ENCODE data around the gene KRT82.
A peak's percentile ranks its signal among the peaks of the same experiment; 100 is the strongest.
"Not testable (repeated sequence)": the region's sequence is repeated elsewhere in the genome, so short reads cannot be mapped to it uniquely, and the experiment has no call there.

KRT82 gene

GRCh38 chr12:52346593-52346992, 59.5 kb downstream of the KRT82 start:
- no peak for DNase-seq (ENCODE audit: low spot score)
- CTCF ChIA-PET = interaction anchor here (0.9 kb wide), 1 partner anchor 67 kb away, joined by 3 read pairs; no protein-coding TSS in a partner anchor
- POLR2A ChIA-PET (ENCODE audit: low non-redundant PET) = no interaction called here
- H3K27ac ChIP-seq = no peak overlapping the region
- TF ChIP-seq CTCF (conservative IDR thresholded peaks at IDR 0.05; ENCODE audit: low read depth) = no peak

- H3K27ac ChIP-seq = peak overlapping the region; percentile 12; the same call in 1 of the 2 replicates
- POLR2A ChIA-PET (ENCODE audit: low non-redundant PET); DNase-seq (ENCODE audit: low spot score): not testable (repeated sequence)
- CTCF ChIA-PET = interaction anchor here (0.6 to 1.3 kb wide), 4 partner anchors 18 to 940 kb away, joined by 3 to 6 read pairs (median 4); no protein-coding TSS in a partner anchor
Observed at GRCh38 chr12:52345041-52345440, 61.1 kb downstream of the KRT82 start.

GRCh38 chr12:52344111-52344510, 62.0 kb downstream of the KRT82 start:
- ChIA-PET POLR2A (ENCODE audit: low non-redundant PET) (no interaction called here), CTCF (interaction anchor here (0.6 to 1.3 kb wide), 2 partner anchors 17 to 634 kb away, joined by 3 to 6 read pairs; no protein-coding TSS in a partner anchor)

More at GRCh38 chr12:52344111-52344510, 62.0 kb downstream of the KRT82 start:
- H3K27ac ChIP-seq = no peak overlapping the region
- DNase-seq (ENCODE audit: low spot score) = no peak
- no peak for TF ChIP-seq CTCF (conservative IDR thresholded peaks at IDR 0.05; ENCODE audit: low read depth)
